ENCODE results near the gene NR2F2. TPM values are rescaled to one million over a fixed set of nuclear protein-coding genes. Genes with fewer than 3 reads are reported as not detected.

NR2F2 gene
- polyA plus RNA-seq, 1 donor from 2014 or later: 0.07 TPM

DNA sequence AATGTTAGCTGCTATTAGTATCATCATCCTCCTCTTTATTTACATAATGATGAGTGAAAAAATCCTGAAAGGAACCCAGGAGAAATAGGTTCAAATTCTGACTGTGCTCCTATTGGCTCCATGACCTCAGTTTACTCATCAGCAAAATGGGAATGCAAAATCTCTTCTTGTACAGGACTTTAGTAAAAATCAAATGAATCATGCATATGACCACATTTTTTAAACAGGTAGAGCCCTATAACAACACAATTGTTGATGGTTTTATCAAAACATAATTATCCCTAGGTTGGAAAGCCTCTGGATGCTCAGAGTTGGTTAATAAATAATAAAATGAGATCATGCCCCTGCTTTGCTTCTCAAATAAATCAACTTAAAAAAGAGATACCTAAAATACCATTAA is 16.0 kb upstream of the NR2F2 start (continued):
- TF ChIP-seq RAD21 (conservative IDR thresholded peaks at IDR 0.05): no peak
- TF ChIP-seq SMC3 (conservative IDR thresholded peaks at IDR 0.05; ENCODE audit: poor library complexity): no peak
- no peak for TF ChIP-seq TAF1 (IDR thresholded peaks at IDR 0.05; ENCODE audit: low read depth)
- TF ChIP-seq MXI1 (conservative IDR thresholded peaks at IDR 0.05; ENCODE audit: poor library complexity, severe bottlenecking): no peak

DNA sequence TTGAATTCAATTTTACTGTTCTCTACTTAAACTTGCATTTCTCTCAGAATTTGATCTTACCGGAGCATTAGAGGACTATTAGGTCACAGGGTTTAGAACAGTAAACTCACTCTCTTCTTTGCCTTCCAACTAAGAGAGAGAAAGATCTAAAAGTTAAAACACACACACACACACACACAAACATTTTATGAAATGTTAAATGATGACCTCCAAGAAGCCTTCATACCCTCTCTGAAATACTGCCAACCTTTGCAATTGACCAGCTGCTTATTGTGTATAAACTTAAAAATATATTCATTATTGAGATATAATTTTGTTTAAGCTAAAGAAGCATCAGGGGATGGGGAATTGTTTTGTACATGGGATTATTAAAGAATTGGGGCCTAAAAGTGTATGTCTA is 15.5 kb upstream of the NR2F2 start:
- no peak overlapping the region for H3K4me2 ChIP-seq (ENCODE audit: low read length)
- H4K20me1 ChIP-seq (ENCODE audit: insufficient read depth): no peaks in the 10 kb centered on the region
- H2AFZ ChIP-seq (ENCODE audit: low read depth, low read length): no peak overlapping the region
- TF ChIP-seq EP300 (conservative IDR thresholded peaks at IDR 0.05; ENCODE audit: poor library complexity, severe bottlenecking) (no peak), POLR2AphosphoS5 (IDR thresholded peaks at IDR 0.05) (no peak), EZH2 (IDR thresholded peaks at IDR 0.05; ENCODE audit: borderline replicate concordance, insufficient read depth, low read length, poor library complexity, severe bottlenecking) (no peak), MXI1 (conservative IDR thresholded peaks at IDR 0.05; ENCODE audit: poor library complexity, severe bottlenecking) (no peak), RAD21 (conservative IDR thresholded peaks at IDR 0.05) (no peak), SMC3 (conservative IDR thresholded peaks at IDR 0.05; ENCODE audit: poor library complexity) (no peak), TAF1 (IDR thresholded peaks at IDR 0.05; ENCODE audit: low read depth) (no peak)
- TF ChIP-seq, protein P1, sequence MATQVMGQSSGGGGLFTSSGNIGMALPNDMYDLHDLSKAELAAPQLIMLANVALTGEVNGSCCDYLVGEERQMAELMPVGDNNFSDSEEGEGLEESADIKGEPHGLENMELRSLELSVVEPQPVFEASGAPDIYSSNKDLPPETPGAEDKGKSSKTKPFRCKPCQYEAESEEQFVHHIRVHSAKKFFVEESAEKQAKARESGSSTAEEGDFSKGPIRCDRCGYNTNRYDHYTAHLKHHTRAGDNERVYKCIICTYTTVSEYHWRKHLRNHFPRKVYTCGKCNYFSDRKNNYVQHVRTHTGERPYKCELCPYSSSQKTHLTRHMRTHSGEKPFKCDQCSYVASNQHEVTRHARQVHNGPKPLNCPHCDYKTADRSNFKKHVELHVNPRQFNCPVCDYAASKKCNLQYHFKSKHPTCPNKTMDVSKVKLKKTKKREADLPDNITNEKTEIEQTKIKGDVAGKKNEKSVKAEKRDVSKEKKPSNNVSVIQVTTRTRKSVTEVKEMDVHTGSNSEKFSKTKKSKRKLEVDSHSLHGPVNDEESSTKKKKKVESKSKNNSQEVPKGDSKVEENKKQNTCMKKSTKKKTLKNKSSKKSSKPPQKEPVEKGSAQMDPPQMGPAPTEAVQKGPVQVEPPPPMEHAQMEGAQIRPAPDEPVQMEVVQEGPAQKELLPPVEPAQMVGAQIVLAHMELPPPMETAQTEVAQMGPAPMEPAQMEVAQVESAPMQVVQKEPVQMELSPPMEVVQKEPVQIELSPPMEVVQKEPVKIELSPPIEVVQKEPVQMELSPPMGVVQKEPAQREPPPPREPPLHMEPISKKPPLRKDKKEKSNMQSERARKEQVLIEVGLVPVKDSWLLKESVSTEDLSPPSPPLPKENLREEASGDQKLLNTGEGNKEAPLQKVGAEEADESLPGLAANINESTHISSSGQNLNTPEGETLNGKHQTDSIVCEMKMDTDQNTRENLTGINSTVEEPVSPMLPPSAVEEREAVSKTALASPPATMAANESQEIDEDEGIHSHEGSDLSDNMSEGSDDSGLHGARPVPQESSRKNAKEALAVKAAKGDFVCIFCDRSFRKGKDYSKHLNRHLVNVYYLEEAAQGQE (IDR thresholded peaks at IDR 0.05; ENCODE audit: borderline replicate concordance): no peak
- TF ChIP-seq, protein P2, sequence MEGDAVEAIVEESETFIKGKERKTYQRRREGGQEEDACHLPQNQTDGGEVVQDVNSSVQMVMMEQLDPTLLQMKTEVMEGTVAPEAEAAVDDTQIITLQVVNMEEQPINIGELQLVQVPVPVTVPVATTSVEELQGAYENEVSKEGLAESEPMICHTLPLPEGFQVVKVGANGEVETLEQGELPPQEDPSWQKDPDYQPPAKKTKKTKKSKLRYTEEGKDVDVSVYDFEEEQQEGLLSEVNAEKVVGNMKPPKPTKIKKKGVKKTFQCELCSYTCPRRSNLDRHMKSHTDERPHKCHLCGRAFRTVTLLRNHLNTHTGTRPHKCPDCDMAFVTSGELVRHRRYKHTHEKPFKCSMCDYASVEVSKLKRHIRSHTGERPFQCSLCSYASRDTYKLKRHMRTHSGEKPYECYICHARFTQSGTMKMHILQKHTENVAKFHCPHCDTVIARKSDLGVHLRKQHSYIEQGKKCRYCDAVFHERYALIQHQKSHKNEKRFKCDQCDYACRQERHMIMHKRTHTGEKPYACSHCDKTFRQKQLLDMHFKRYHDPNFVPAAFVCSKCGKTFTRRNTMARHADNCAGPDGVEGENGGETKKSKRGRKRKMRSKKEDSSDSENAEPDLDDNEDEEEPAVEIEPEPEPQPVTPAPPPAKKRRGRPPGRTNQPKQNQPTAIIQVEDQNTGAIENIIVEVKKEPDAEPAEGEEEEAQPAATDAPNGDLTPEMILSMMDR (IDR thresholded peaks at IDR 0.05; ENCODE audit: poor library complexity, severe bottlenecking): no peak
- no peaks in the 10 kb centered on the region for H3K36me3 ChIP-seq (ENCODE audit: insufficient read depth, low read length)
- no peak overlapping the region for H3K4me3 ChIP-seq (ENCODE audit: low read length)
- peaks cover 52% of the 10 kb centered on the region for H3K27me3 ChIP-seq (ENCODE audit: insufficient read depth, low read depth, low read length)
- H3K9me2 ChIP-seq (ENCODE audit: insufficient read depth, low read length): no peaks in the 10 kb centered on the region
- no peak overlapping the region for H3K9ac ChIP-seq (ENCODE audit: low read length)
- H3F3A ChIP-seq (ENCODE audit: insufficient read depth, low read length, poor library complexity, severe bottlenecking): no peaks in the 10 kb centered on the region
- H3K9me3 ChIP-seq (ENCODE audit: low read length): no peaks in the 10 kb centered on the region
- no peaks in the 10 kb centered on the region for H3K79me2 ChIP-seq (replicated peaks; ENCODE audit: insufficient read depth, low read length)
- no peak overlapping the region for H3K27ac ChIP-seq (ENCODE audit: low read length)

DNA sequence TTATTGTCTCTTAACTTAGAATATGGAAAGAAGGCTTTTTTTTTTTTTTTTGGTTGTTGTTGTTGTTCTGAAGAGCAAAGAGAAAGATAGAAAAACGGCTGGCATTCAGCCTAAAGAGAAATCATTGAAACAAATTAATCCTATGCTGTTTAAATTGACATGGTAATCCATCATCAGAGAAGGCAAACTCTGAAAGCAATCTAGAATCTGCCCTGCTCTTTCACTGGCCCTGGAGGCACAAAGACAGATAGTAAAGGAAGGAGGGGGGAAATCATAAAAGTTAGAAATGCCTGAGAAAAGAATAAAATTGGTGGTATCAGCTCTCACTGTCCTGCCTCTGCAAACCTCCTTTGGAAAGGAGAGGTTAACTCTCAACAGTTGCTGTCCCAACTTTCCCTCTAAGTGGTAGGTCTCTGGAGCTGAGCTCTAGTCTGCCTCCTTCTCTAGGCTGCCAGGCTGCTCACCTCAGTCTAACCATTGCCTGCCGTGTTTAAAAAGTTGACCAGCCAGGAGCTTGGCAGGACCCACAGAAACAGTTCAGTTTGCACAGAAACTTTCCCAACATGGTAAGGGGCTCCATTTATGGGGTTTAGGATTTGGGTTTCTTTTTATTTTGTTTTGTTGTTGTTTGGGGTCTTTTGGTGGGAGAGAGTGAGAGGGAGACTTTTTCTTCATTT is 13.4 kb upstream of the NR2F2 start:
- Histone ChIP-seq H3K27me3 (ENCODE audit: insufficient read depth, low read depth, low read length) (peaks cover 73% of the 10 kb centered on the region), H3F3A (ENCODE audit: insufficient read depth, low read length, poor library complexity, severe bottlenecking) (no peaks in the 10 kb centered on the region), H3K9me3 (ENCODE audit: low read length) (no peaks in the 10 kb centered on the region), H2AFZ (ENCODE audit: low read depth, low read length) (no peak overlapping the region), H4K20me1 (ENCODE audit: insufficient read depth) (no peaks in the 10 kb centered on the region), H3K4me3 (ENCODE audit: low read length) (no peak overlapping the region), H3K9ac (ENCODE audit: low read length) (no peak overlapping the region), H3K4me2 (ENCODE audit: low read length) (no peak overlapping the region), H3K27ac (ENCODE audit: low read length) (no peak overlapping the region), H3K79me2 (replicated peaks; ENCODE audit: insufficient read depth, low read length) (no peaks in the 10 kb centered on the region), H3K36me3 (ENCODE audit: insufficient read depth, low read length) (no peaks in the 10 kb centered on the region), H3K9me2 (ENCODE audit: insufficient read depth, low read length) (no peaks in the 10 kb centered on the region)
- TF ChIP-seq MXI1 (conservative IDR thresholded peaks at IDR 0.05; ENCODE audit: poor library complexity, severe bottlenecking): no peak
- no peak for TF ChIP-seq SMC3 (conservative IDR thresholded peaks at IDR 0.05; ENCODE audit: poor library complexity)
- TF ChIP-seq, protein P1 (IDR thresholded peaks at IDR 0.05; ENCODE audit: borderline replicate concordance): no peak
- no peak for TF ChIP-seq EZH2 (IDR thresholded peaks at IDR 0.05; ENCODE audit: borderline replicate concordance, insufficient read depth, low read length, poor library complexity, severe bottlenecking)
- no peak for TF ChIP-seq EP300 (conservative IDR thresholded peaks at IDR 0.05; ENCODE audit: poor library complexity, severe bottlenecking)
- no peak for TF ChIP-seq RAD21 (conservative IDR thresholded peaks at IDR 0.05)
- TF ChIP-seq POLR2AphosphoS5 (IDR thresholded peaks at IDR 0.05): no peak

All from neural cell (in vitro differentiated cells).